ENCODE data around the gene PPFIA3.
A peak's percentile ranks its signal among the peaks of the same experiment; 100 is the strongest.
"Not testable (repeated sequence)": the region's sequence is repeated elsewhere in the genome, so short reads cannot be mapped to it uniquely, and the experiment has no call there.

PPFIA3 gene

GRCh38 chr19:49150106-49150943 lies 31.0 kb downstream of the PPFIA3 start:
- peak; percentile 71 for DNase-seq

- DNase-seq: no peak
These were observed 31.6 kb downstream of the PPFIA3 start for GRCh38 chr19:49150944-49151243.

GRCh38 chr19:49151267-49152118 lies 32.1 kb downstream of the PPFIA3 start:
- DNase-seq: peak; percentile 23

GRCh38 chr19:49152119-49152550 lies 32.8 kb downstream of the PPFIA3 start:
- DNase-seq: no peak

- no peak for DNase-seq
These were observed 33.9 kb downstream of the PPFIA3 start for GRCh38 chr19:49153167-49153809.

GRCh38 chr19:49154279-49154678 lies 34.9 kb downstream of the PPFIA3 start:
- no peak for DNase-seq

GRCh38 chr19:49155005-49155819 lies 35.9 kb downstream of the PPFIA3 start, which contains the start of gene HRC:
Gene HRC, minus strand, starts transcription at chr19:49155396. Its CDS starts 159 bp downstream, at chr19:49155237.
- no peak for DNase-seq

- DNase-seq: no peak
These were observed 36.5 kb downstream of the PPFIA3 start for GRCh38 chr19:49155820-49156346.

GRCh38 chr19:49157445-49158224 lies 38.3 kb downstream of the PPFIA3 start, which contains the start of gene TRPM4:
Gene TRPM4, plus strand, starts transcription at chr19:49157792. Its CDS starts 75 bp downstream, at chr19:49157867.
- peak; percentile 46 for DNase-seq

- no peak for DNase-seq
These were observed 41.3 kb downstream of the PPFIA3 start for GRCh38 chr19:49160450-49161189.

GRCh38 chr19:49161987-49162386 lies 42.6 kb downstream of the PPFIA3 start:
- DNase-seq: no peak

- DNase-seq: no peak
These were observed 45.9 kb downstream of the PPFIA3 start for GRCh38 chr19:49165111-49165750.

GRCh38 chr19:49165865-49166301 lies 46.5 kb downstream of the PPFIA3 start:
- DNase-seq: no peak

GRCh38 chr19:49167857-49168409 lies 48.6 kb downstream of the PPFIA3 start:
- no peak for DNase-seq

- no peak for DNase-seq
These were observed 49.1 kb downstream of the PPFIA3 start for GRCh38 chr19:49168421-49168820.

GRCh38 chr19:49173198-49173597 lies 53.9 kb downstream of the PPFIA3 start:
- DNase-seq: no peak

- no peak for DNase-seq
These were observed 61.3 kb downstream of the PPFIA3 start for GRCh38 chr19:49180659-49181058.

- DNase-seq: not testable (repeated sequence)
These were observed 62.9 kb downstream of the PPFIA3 start for GRCh38 chr19:49182010-49182847.
